ENCODE results near the gene CNTNAP5.

GRCh38 chr2:124248386-124248785, 223.3 kb downstream of the CNTNAP5 start:
- TF ChIP-seq CTCF (IDR thresholded peaks at IDR 0.05) (no peak), POLR2A (IDR thresholded peaks at IDR 0.05) (no peak)
